Erythroblast (primary cell): ENCODE results near the gene HAO1.
A peak's percentile ranks its signal among the peaks of the same experiment; 100 is the strongest.

Experiments used
- DNase-seq, 2 experiments: peaks; one replicate each; lab custom pipeline; 2025; lab: John Stamatoyannopoulos, UW
- GATA1 ChIP-seq: IDR thresholded peaks from 2 replicates; pipeline ENCODE4 v1.6.1; 2011; ENCODE audit warnings: low read depth, mild to moderate bottlenecking, control low read depth, low read length, moderate library complexity
- POLR2A ChIP-seq: IDR thresholded peaks from 2 replicates; pipeline ENCODE4 v1.6.1; 2011; ENCODE audit warnings: mild to moderate bottlenecking, low read length

The HAO1 gene

DNA sequence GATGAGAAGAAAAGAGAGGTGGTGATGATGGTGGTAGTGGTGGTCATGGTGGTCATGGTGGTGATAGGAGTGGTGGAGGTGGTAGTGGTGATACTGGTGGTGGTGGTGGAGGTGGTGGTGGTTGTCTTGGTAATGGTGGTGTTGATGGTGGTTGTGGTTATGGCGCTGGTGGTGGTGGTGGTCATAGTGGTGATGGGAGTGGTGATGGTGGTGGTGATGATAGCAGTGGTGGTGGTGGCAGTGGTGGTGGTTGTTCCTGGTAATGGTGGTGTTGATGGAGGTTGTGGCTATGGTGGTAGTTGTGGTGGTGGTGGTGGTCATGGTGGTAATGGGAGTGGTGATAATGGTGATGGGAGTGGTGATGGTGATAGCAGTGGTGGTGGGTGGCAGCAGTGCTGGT, 36.8 kb downstream of the HAO1 start:
- TF ChIP-seq POLR2A (no peak), GATA1 (no peak)
- no peak for DNase-seq

DNA sequence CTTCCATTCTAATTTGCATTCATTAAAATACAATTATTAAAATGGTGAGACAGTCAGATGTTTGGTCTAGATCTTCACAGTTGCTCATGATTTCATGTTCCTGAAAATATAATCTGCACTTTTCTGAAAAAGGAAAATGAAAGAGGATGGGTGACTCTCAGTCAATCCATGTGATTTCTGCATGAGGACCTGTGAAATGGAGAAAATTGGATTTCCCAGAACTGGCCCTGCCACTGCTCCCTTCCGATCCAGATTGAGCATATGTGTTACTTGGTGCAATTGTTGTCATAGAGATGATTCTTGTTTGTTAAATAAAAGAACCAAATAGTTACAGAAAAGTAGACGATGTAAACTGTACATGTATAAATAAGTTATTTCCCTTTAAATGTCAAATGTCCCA, 37.4 kb downstream of the HAO1 start:
- DNase-seq, result no peak
- TF ChIP-seq POLR2A (no peak), GATA1 (no peak)

DNA sequence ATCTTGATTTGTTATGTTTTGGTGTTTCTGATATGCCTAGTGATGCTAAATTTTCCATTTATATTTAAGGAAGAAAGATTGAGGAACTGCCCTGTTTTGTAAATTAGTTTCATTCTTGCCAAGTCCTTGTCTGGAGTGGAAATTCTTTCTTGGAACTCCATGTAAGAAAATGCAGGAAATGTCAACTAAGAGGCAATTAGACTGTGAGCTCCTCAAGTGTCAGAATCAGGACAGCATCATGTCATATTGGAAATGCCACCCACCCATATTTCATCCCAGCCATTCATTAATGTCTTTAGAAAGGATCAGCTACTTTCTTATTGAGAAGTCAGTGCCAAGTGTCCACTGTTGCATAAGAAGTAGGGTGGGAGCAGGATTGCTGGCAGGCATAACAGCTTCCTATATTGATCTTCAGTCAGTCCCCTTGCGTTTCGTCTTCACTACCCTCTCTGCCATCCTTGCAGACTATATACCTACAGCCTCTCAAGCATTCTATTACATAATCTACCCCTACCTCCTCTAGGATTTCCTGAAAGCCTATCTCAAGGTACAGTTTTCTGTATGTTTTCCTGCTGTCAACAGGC, 42.4 kb downstream of the HAO1 start:
- TF ChIP-seq GATA1 (no peak), POLR2A (no peak)
- DNase-seq, result no peak

DNA sequence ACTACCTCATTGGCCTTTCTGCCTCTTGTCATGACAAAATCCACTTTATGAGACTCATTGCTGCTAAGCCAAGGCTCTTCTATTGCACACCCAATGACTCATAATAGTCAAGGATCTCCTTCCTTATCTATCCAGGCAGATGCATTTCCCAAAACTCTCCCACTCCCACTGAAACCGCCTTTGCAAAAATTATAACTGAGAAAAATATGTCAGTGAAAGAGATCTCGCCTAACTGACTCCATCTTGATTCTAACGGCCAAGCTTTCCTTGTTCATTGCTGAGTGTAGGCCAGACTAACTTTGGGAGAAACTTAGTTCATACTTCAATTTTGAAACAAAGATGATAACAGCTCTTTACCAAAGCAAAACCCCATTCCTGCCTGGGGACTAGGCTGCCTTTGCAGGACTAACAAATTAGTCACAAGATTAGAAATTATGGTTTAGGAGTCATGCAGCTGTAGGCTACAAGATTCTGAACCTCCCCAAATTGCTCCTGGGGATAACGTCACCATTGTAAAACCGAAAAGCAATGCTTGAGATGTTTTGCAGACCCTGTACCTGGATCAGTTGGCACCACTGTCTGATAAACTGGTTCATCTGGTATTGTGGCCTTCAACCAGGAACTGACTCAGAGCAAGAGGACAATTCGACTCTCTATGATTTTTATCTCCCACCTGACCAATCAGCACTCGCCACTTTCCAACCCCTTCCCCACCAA, 47.1 kb downstream of the HAO1 start:
- DNase-seq, result no peak
- TF ChIP-seq POLR2A (no peak), GATA1 (no peak)

DNA sequence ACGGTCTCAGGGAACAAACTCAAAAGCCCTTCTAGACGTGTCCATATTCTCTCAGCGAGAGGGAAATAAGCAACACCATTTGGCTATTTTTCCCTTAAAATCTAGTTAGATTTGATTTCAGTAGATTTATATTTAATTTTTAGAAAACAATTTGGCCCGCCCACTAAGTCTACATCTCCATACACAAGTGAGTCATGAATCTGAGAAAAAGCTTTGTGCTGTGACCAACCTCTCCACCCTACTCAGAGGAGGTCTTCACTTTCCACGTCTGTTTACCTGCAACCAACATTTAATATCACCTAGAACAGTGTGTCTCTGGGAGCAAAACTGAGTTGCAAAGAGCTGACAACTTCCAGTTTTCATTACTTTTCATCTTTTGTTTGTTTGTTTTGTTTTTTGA, 48.6 kb downstream of the HAO1 start:
- DNase-seq, result no peak
- TF ChIP-seq GATA1, result no peak
- TF ChIP-seq POLR2A, result no peak

DNA sequence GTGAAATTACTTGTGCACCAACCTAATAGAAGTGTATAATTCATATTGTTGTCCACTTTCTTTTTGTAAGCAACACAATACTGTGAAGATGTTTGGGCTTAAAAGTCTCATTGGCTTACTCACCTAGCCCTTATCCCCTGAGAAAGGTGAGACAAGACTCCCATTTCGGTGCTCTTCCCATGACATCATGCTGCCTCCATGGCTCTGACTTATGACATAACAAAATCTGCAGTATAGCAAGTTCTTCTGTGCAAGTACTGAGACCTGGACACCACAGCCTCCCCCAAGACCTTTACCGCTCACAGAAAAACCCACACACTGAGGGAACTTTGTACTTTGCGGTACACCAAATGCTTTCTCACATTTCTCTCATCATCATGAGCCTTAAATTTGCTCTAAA, 50.5 kb downstream of the HAO1 start:
- TF ChIP-seq GATA1 (no peak), POLR2A (no peak)
- DNase-seq, result no peak

DNA sequence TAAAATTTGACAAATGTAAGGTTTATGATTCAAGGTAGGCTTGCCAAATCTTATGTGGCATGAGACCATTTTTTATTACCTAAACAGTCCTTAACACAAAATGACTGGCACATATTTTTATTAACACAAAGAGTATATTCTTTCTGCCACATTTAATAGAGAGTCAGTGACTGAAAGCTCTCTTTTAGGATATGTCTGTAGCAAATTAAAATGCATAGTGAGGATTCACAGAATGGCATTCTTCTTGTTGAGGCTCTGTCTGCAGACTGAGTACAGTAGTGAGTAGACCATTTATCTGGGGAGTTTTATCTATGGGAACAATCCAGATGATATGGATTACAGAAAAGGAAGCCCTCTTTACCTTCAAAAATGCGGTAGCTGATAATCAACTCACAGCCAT, 56.5 kb downstream of the HAO1 start:
- TF ChIP-seq GATA1, result no peak
- TF ChIP-seq POLR2A, result no peak
- no peak for DNase-seq

DNA sequence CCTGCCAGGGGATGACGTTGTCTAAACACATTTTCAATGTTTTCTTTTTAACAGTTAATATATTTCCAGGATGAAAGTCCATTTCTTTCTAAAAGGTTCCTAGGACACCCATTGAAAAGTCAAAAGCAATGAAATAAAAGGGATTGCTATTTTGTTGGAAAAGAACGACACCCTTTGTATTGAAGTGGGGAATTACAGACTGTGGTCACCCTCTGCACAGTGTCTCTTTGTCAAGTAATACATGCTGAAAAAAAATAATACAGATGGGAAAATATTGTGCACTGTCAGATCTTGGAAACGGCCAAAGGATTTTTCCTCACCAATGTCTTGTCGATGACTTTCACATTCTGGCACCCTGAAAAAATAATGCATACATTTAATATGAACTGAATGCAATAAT, 56.9 kb downstream of the HAO1 start:
- TF ChIP-seq POLR2A, result no peak
- no peak for TF ChIP-seq GATA1
- DNase-seq, result no peak

DNA sequence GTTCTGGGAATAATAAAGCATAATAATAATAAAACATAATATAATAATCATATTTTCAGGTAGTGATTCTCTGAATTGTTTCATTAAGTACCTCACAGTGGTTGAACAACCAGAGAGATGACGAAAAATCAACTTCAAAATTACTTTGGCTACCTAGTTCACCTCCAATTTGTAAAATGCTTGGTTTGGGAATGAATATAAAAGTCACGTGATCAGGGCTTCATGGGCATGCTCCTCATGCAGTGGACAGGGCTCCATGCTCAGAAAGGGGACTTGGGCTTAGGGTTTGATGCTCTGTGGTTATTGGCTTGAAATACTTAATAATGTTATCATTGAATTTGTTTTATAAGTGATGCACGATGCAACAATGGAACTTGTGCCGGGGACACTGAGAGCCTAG, 58.2 kb downstream of the HAO1 start:
- no peak for DNase-seq

DNA sequence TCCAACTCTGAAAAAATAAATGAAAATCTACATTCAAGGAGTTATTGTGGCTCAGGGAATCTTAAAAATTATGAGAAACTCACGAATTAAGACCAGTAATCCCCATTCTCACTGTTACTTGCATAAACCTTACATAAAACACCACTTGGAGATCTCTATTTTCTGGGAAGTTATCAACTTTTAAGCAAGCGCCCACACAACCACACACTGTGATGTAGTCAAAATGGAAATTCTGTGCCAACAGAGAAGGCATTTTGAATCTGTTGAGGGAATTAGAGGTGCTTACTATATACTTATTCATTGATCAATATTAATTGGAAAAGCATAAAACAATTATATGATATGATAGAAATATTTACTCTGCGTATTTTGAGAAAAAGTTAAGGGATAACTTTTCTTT, 58.7 kb downstream of the HAO1 start:
- TF ChIP-seq GATA1 (no peak), POLR2A (no peak)
- no peak for DNase-seq

More for the DNA sequence above, 58.2 kb downstream of the HAO1 start:
- TF ChIP-seq GATA1, result no peak
- TF ChIP-seq POLR2A, result no peak

DNA sequence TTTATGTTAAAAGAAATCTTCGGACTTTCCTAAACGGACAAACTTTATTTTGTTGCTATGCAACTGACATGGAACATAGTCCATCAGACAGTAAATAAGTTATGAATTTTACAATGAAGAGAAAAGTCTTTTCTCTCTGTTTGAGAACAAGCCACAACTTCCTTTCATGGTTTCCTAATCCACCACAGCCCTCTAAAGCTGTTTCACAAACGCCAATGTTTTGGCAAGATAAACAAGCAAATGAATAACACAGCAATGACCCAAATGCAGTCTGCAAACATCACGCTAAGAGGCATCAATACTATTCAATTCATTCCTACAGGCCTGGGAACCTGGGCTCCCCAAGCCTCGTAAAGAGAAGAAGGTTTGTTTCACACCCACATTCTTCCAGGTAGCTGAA, 60.4 kb downstream of the HAO1 start:
- no peak for DNase-seq
- TF ChIP-seq POLR2A (no peak), GATA1 (no peak)

DNA sequence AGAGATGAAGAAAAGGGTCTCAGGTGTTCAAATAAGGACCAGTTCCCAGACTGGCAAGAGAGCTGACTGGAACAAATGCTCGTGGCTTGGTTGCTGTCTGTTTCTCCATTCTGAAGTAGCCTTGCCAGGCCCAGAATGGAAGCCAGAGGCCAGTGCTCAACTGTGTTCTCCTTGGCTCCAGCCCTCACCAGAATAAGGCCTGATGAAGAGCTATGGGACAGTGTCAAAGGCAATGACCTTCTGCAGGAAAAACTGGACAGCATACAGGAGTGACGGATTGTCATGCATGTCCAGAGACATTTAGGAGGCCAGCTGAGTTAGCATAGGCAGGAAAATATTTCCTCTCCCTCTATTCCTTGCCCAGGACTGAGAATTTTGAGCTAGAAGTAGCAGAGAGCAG, 72.2 kb downstream of the HAO1 start:
- TF ChIP-seq POLR2A, result no peak
- no peak for TF ChIP-seq GATA1
- no peak for DNase-seq

DNA sequence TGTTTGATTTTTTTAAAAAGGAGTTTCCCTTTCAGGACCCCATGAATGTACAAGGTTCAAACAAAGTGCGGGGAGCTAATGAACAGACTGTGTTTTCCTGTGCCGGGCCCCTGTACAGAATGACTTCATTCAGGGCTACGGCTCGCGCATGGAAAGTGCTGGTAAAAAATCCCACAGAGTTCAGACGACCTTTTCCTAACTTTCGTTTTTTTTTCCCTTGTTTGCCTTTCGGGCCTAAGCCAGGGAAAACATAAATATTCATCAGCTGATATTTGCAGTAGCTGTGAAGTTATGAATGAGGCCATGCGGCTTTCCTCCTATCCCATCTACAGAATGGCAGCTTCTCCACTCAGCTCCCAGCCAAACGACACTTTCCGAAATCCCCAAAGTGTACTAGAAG, 74.0 kb downstream of the HAO1 start:
- no peak for DNase-seq
- TF ChIP-seq POLR2A, result no peak
- no peak for TF ChIP-seq GATA1

DNA sequence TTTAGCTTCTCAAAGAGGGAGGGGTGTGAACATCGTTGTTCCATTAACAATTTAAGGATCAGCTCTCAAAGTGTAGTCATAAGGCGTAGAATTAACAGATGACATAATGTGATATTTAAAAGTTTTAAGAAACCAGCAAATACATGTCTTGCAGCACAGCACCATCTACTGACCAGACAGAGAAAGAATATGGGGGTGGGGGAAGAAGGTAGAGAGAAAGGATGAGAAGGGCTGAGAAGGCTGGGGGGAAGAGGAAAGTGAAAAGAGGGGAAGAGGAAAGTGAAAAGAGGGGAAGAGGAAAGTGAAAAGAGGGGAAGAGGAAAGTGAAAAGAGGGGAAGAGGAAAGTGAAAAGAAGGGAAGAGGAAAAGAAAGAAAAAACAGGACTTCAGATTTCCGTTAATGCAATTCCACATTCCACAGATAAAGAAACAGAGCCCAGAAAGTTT, 80.9 kb downstream of the HAO1 start:
- TF ChIP-seq POLR2A (no peak), GATA1 (no peak)
- peak; percentile 1 to 26 for DNase-seq
